BE2C (cell line): ENCODE data around the gene VPS51.

ENCODE experiments used
- DNase-seq: peaks from one replicate; pipeline ENCODE4 v3.0.0-alpha.2; 2020
- H3K27me3 ChIP-seq: fragments of 250-450 bp; sonication (Bioruptor Pico); 2 replicates; pipeline ENCODE4 v1.5.1; 2020; ENCODE audit warnings: mild to moderate bottlenecking
- H3K36me3 ChIP-seq: fragments of 250-450 bp; sonication (Bioruptor Pico); 2 replicates; pipeline ENCODE4 v1.5.1; 2020; ENCODE audit warnings: mild to moderate bottlenecking
- H3K4me1 ChIP-seq: fragments of 250-450 bp; sonication (Bioruptor Pico); 2 replicates; pipeline ENCODE4 v1.5.1; 2020
- H3K4me3 ChIP-seq: 2 replicates; pipeline ENCODE4 v1.5.1; 2011; ENCODE audit warnings: low read depth, low read length
- H3K9me3 ChIP-seq: fragments of 250-450 bp; sonication (Bioruptor Pico); 2 replicates; pipeline ENCODE4 v1.5.1; 2020
- TF ChIP-seq, protein P1 (sequence below): IDR thresholded peaks from 2 replicates; pipeline ENCODE4 v1.5.1; 2012; ENCODE audit warnings: mild to moderate bottlenecking, low read depth, low read length

VPS51 gene

DNA sequence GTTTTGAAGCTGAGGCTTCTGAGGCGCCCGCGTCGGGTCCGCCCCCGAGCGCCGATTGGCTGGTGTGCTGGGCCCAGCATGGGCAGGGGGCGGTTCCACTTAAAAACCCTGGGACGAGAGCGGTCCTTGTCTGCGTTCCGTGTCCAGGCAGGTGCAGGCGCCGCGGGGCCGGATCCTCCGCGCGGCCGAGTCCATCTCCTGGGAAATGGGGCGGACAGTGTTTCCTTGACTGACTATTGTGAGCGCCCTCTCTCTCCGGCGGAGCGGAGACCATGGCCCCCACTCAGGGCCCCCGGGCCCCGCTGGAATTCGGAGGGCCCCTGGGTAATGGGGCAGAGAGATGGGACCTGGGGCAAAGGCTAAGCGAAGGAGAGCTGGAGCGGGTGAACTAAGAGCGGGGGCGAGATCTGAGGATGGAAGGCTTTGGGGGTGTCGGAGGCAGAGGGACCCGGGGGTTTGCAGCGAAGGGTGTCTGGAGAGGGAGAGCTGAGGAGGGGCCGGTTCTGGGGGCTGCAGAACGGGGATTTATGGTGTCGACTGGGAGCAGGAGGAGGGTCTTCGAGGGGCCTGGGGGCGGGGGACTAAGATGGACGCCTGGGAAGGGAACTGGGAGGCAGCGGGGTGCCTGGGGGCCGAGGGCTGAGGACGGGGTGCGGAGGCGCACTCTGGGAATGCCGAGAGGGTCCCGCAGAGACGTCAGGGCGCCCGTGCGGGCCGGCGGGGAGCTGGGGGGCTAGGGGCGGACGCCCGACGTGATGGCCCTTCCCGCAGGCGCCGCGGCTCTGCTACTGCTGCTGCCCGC lies 15.9 kb downstream of the VPS51 start, which contains the start of gene TM7SF2:
TM7SF2 (plus strand) TSS at position 129 of the 802 bp plus-strand sequence; CDS start at position 273, 144 bp downstream.
- no peaks in the 10 kb centered on the region for H3K27me3 ChIP-seq

DNA sequence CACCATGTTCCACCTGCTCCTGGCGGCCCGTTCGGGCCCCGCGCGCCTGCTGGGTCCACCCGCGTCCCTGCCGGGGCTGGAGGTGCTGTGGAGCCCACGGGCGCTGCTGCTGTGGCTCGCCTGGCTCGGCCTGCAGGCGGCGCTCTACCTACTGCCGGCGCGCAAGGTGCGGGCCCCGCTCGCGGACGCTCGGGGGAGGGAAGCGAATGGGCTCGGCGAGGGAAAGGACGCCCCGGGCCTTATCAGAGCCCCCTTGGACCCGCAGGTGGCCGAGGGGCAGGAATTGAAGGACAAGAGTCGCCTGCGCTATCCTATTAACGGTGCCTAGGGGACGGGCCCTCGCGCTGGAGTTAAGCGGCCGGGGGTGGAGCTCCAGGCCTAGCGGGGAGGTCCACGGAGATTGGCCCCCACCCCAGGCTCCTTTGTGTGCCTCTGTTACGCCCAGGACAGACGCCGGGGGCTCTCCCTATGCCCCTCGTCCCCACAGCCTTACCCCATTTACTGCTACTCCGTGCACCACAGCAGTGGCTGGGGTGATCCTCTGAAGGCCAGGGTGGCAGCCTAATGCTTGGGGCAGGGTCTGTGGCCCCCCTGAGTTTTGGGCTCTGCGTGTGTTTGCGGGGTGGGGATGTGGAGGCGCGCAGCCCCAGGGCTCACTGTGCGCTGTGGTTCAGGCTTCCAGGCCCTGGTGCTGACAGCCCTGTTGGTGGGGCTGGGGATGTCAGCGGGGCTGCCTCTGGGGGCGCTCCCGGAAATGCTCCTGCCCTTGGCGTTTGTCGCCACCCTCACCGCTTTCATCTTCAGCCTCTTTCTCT lies 16.7 kb downstream of the VPS51 start:
- Histone ChIP-seq H3K27me3 (no peaks in the 10 kb centered on the region), H3K4me3 (peak overlapping the region; percentile 69), H3K9me3 (no peaks in the 10 kb centered on the region), H3K4me1 (peaks cover 5% of the 10 kb centered on the region), H3K36me3 (peaks cover 10% of the 10 kb centered on the region)
- TF ChIP-seq, protein P1, sequence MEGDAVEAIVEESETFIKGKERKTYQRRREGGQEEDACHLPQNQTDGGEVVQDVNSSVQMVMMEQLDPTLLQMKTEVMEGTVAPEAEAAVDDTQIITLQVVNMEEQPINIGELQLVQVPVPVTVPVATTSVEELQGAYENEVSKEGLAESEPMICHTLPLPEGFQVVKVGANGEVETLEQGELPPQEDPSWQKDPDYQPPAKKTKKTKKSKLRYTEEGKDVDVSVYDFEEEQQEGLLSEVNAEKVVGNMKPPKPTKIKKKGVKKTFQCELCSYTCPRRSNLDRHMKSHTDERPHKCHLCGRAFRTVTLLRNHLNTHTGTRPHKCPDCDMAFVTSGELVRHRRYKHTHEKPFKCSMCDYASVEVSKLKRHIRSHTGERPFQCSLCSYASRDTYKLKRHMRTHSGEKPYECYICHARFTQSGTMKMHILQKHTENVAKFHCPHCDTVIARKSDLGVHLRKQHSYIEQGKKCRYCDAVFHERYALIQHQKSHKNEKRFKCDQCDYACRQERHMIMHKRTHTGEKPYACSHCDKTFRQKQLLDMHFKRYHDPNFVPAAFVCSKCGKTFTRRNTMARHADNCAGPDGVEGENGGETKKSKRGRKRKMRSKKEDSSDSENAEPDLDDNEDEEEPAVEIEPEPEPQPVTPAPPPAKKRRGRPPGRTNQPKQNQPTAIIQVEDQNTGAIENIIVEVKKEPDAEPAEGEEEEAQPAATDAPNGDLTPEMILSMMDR, result peak; percentile 56
- DNase-seq, result peak; percentile 65

More for the DNA sequence above, 15.9 kb downstream of the VPS51 start, which contains the start of gene TM7SF2:
- peak within 1 kb of the TSS; percentile 69 for H3K4me3 ChIP-seq
- H3K9me3 ChIP-seq, result no peaks in the 10 kb centered on the region
- H3K4me1 ChIP-seq, result peaks cover 5% of the 10 kb centered on the region
- H3K36me3 ChIP-seq, result peaks cover 10% of the 10 kb centered on the region
- peak; percentile 94 for DNase-seq
- TF ChIP-seq, protein P1, result no peak

DNA sequence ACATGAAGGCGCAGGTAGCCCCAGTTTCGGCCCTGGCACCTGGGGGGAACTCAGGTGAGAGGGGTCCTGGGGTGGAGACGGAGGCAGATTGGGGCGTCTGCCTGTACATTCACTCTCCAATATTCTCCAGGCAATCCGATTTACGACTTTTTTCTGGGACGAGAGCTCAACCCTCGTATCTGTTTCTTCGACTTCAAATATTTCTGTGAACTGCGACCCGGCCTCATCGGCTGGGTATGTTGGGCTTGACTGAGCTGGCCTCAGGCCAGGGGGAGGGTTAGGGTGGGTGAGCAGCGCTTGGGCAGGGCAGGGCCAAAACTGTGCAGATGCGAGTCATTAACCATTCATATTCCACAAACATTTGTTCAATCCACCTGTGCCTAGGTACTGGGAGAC lies 17.3 kb downstream of the VPS51 start:
- peak overlapping the region; percentile 69 for H3K4me3 ChIP-seq
- TF ChIP-seq, protein P1, result no peak
- peaks cover 10% of the 10 kb centered on the region for H3K36me3 ChIP-seq
- DNase-seq, result peak; percentile 38
- H3K4me1 ChIP-seq, result peaks cover 5% of the 10 kb centered on the region
- no peaks in the 10 kb centered on the region for H3K9me3 ChIP-seq
- H3K27me3 ChIP-seq, result no peaks in the 10 kb centered on the region

DNA sequence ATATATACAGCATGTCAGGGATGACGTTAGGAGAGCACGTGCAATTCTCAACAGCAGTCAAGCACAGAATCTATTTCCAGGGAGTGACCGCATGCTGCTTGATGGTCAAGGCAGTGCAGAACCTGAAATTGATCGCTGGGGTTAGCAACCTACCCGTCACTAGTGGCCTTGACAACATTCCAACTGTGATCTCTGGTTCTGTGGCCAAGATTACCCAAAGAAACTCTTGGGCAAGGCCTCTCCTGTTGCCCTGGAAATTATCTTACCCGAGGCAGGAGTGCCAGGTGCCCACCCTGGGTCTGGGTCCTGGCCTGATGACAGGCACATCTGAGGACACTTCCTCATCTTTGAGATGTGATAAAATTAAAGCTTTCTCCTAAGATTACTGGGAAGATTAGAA lies 17.8 kb downstream of the VPS51 start:
- Histone ChIP-seq H3K9me3 (no peaks in the 10 kb centered on the region), H3K27me3 (no peaks in the 10 kb centered on the region), H3K4me1 (peaks cover 5% of the 10 kb centered on the region), H3K36me3 (peaks cover 10% of the 10 kb centered on the region), H3K4me3 (no peak overlapping the region)
- TF ChIP-seq, protein P1, result no peak
- DNase-seq, result no peak

DNA sequence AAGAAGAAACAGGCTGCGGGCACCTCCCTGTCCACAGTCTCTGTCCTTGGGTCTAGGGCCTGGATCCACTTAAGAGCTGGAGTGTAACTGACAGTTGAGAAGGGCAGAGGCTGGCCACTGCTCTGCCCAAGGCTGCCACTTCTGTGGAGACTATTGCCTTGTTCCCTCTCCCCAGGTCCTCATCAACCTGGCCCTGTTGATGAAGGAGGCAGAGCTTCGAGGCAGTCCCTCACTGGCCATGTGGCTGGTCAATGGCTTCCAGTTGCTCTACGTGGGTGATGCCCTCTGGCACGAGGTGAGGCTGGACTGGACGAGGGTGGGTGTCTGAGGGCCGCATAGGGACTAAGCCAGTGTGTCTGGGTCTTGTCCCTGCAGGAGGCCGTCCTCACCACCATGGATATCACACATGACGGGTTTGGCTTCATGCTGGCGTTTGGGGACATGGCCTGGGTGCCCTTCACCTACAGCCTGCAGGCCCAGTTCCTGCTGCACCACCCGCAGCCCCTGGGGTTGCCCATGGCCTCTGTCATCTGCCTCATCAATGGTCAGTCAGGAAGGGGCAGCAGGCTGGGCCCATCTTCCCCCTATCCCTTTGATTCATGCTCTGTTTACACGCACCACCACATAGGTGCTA lies 18.6 kb downstream of the VPS51 start:
- no peaks in the 10 kb centered on the region for H3K27me3 ChIP-seq
- DNase-seq, result no peak
- TF ChIP-seq, protein P1, result no peak
- peaks cover 5% of the 10 kb centered on the region for H3K4me1 ChIP-seq
- no peaks in the 10 kb centered on the region for H3K9me3 ChIP-seq
- no peak overlapping the region for H3K4me3 ChIP-seq
- peaks cover 7% of the 10 kb centered on the region for H3K36me3 ChIP-seq
